Tibial nerve (tissue), 4 donors: ENCODE data around the gene GPRC6A.

Experiments used
- EP300 ChIP-seq, 2 donors: sonication (generic); formaldehyde crosslinking; IDR thresholded peaks; one replicate each; pipeline ENCODE4 v1.6.1; 2017; ENCODE audit warnings: antibody characterized with exemption in 2 of 2, mild to moderate bottlenecking in 1 of 2
- POLR2A ChIP-seq, 2 donors: fragments of 450-650 bp; IDR thresholded peaks; one replicate each; pipeline ENCODE4 v1.6.1; 2017; ENCODE audit warnings: antibody characterized with exemption in 2 of 2, mild to moderate bottlenecking in 2 of 2, moderate library complexity in 2 of 2
- TF ChIP-seq, protein P1 (sequence below), 5 experiments: fragments of 200-600 bp in 3 of 5; fragments of 450-650 bp in 2 of 5; sonication (generic) in 3 of 5; IDR thresholded peaks; one replicate each; pipeline ENCODE4 v1.5.1; 2016 to 2019; ENCODE audit warnings: antibody characterized with exemption in 5 of 5, mild to moderate bottlenecking in 3 of 5, moderate library complexity in 2 of 5

DNA sequence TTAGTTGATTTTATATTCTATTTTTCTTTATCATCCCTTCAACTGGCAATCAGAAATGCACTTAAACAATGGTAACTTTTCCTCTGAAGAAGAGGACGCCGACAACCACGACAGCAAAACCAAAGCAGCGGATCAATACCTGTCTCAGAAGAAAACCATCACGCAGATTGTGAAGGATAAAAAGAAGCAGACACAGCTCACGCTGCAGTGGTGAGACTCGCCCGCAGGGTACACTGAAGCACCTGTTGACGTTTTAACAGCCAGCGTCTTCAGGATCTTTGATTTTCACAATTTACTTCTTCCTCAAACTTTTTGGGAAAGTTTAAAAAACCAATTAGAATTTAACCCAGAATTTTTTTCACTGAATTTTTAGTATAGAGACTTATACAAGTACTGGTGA lies 48.9 kb upstream of the GPRC6A start:
- TF ChIP-seq, protein P1, sequence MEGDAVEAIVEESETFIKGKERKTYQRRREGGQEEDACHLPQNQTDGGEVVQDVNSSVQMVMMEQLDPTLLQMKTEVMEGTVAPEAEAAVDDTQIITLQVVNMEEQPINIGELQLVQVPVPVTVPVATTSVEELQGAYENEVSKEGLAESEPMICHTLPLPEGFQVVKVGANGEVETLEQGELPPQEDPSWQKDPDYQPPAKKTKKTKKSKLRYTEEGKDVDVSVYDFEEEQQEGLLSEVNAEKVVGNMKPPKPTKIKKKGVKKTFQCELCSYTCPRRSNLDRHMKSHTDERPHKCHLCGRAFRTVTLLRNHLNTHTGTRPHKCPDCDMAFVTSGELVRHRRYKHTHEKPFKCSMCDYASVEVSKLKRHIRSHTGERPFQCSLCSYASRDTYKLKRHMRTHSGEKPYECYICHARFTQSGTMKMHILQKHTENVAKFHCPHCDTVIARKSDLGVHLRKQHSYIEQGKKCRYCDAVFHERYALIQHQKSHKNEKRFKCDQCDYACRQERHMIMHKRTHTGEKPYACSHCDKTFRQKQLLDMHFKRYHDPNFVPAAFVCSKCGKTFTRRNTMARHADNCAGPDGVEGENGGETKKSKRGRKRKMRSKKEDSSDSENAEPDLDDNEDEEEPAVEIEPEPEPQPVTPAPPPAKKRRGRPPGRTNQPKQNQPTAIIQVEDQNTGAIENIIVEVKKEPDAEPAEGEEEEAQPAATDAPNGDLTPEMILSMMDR (IDR thresholded peaks at IDR 0.05): no peak
- TF ChIP-seq POLR2A (IDR thresholded peaks at IDR 0.05) (no peak), EP300 (IDR thresholded peaks at IDR 0.05) (no peak)
